ENCODE measurements around the gene CNNM2.

GRCh38 chr10:103079100-103079499, 161.0 kb downstream of the CNNM2 start:
- TF ChIP-seq CTCF (conservative IDR thresholded peaks at IDR 0.05; ENCODE audit: low read depth, low read length), result no peak
- no peak for TF ChIP-seq EZH2 (IDR thresholded peaks at IDR 0.05; ENCODE audit: low read length, unreplicated experiment)
